Neural progenitor cell (in vitro differentiated cells): Measurements from ENCODE around the gene DZIP1.

Experiments used
- EZH2 ChIP-seq: fragments of 200-600 bp; sonication (generic); IDR thresholded peaks from 2 replicates; pipeline ENCODE4 v1.6.1; 2017; ENCODE audit warnings: antibody characterized with exemption, mild to moderate bottlenecking, moderate library complexity
- TF ChIP-seq, protein P1 (sequence below): fragments of 200-600 bp; sonication (generic); IDR thresholded peaks from 2 replicates; pipeline ENCODE4 v1.5.1; 2017; ENCODE audit warnings: antibody characterized with exemption, mild to moderate bottlenecking

DNA sequence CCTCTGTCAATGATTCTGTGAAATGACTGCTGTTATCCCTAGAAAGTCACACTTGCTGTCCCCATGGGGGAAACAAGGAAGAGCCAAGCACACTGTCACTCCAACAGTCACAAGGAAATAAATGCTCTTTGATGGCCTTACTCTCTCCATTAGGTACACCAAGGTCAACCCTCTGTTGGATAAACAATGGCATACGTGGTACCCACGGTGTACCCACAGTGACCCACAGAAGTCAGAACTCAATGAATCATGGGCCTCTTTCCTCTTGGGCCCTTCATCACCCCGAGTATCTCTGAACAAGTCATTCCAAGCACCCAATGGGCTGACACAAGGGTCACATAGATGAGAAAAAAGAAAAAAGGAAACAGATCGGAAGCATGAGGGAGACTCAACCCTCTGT, 15.4 kb downstream of the DZIP1 start:
- TF ChIP-seq, protein P1, sequence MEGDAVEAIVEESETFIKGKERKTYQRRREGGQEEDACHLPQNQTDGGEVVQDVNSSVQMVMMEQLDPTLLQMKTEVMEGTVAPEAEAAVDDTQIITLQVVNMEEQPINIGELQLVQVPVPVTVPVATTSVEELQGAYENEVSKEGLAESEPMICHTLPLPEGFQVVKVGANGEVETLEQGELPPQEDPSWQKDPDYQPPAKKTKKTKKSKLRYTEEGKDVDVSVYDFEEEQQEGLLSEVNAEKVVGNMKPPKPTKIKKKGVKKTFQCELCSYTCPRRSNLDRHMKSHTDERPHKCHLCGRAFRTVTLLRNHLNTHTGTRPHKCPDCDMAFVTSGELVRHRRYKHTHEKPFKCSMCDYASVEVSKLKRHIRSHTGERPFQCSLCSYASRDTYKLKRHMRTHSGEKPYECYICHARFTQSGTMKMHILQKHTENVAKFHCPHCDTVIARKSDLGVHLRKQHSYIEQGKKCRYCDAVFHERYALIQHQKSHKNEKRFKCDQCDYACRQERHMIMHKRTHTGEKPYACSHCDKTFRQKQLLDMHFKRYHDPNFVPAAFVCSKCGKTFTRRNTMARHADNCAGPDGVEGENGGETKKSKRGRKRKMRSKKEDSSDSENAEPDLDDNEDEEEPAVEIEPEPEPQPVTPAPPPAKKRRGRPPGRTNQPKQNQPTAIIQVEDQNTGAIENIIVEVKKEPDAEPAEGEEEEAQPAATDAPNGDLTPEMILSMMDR, result no peak
- no peak for TF ChIP-seq EZH2
